ENCODE results near the gene PPP1R37. TPM values are rescaled to one million over a fixed set of nuclear protein-coding genes. Genes with fewer than 3 reads are reported as not detected.

PPP1R37 gene
- total RNA-seq, 1 donor from 2014 or later, result 38.6 TPM

GRCh38 chr19:45122832-45123231 is 29.9 kb downstream of the PPP1R37 start:
- Mint-ChIP-seq H3K27me3 (ENCODE audit: low read depth) (no peaks in the 10 kb centered on the region), H3K27ac (ENCODE audit: unreplicated experiment) (no peak overlapping the region), H3K4me1 (no peaks in the 10 kb centered on the region), H3K36me3 (ENCODE audit: low read depth) (no peaks in the 10 kb centered on the region), H3K4me3 (no peak overlapping the region), H3K9me3 (no peaks in the 10 kb centered on the region)
- TF ChIP-seq CTCF (conservative IDR thresholded peaks at IDR 0.05), result no peak
- no peak for DNase-seq (ENCODE audit: low read depth, low spot score)

GRCh38 chr19:45123440-45123850 is 30.5 kb downstream of the PPP1R37 start:
- no peak for TF ChIP-seq CTCF (conservative IDR thresholded peaks at IDR 0.05)
- no peak for DNase-seq (ENCODE audit: low read depth, low spot score)
- no peaks in the 10 kb centered on the region for H3K9me3 Mint-ChIP-seq
- no peak overlapping the region for H3K4me3 Mint-ChIP-seq
- no peaks in the 10 kb centered on the region for H3K4me1 Mint-ChIP-seq
- no peaks in the 10 kb centered on the region for H3K36me3 Mint-ChIP-seq (ENCODE audit: low read depth)
- H3K27ac Mint-ChIP-seq (ENCODE audit: unreplicated experiment), result no peak overlapping the region
- H3K27me3 Mint-ChIP-seq (ENCODE audit: low read depth), result no peaks in the 10 kb centered on the region

- TF ChIP-seq CTCF (conservative IDR thresholded peaks at IDR 0.05), result no peak
- no peaks in the 10 kb centered on the region for H3K36me3 Mint-ChIP-seq (ENCODE audit: low read depth)
- H3K4me3 Mint-ChIP-seq, result no peak overlapping the region
- H3K27me3 Mint-ChIP-seq (ENCODE audit: low read depth), result no peaks in the 10 kb centered on the region
- no peaks in the 10 kb centered on the region for H3K9me3 Mint-ChIP-seq
- H3K27ac Mint-ChIP-seq (ENCODE audit: unreplicated experiment), result peak overlapping the region; percentile 43
- no peaks in the 10 kb centered on the region for H3K4me1 Mint-ChIP-seq
- no peak for DNase-seq (ENCODE audit: low read depth, low spot score)
Measured at GRCh38 chr19:45124021-45124420, 31.0 kb downstream of the PPP1R37 start.

GRCh38 chr19:45125360-45125759 is 32.4 kb downstream of the PPP1R37 start:
- Mint-ChIP-seq H3K27ac (ENCODE audit: unreplicated experiment) (no peak overlapping the region), H3K4me3 (no peak overlapping the region), H3K27me3 (ENCODE audit: low read depth) (no peaks in the 10 kb centered on the region), H3K9me3 (no peaks in the 10 kb centered on the region), H3K36me3 (ENCODE audit: low read depth) (no peaks in the 10 kb centered on the region), H3K4me1 (no peaks in the 10 kb centered on the region)
- no peak for DNase-seq (ENCODE audit: low read depth, low spot score)
- no peak for TF ChIP-seq CTCF (conservative IDR thresholded peaks at IDR 0.05)

- H3K4me1 Mint-ChIP-seq, result no peaks in the 10 kb centered on the region
- no peak overlapping the region for H3K27ac Mint-ChIP-seq (ENCODE audit: unreplicated experiment)
- H3K9me3 Mint-ChIP-seq, result no peaks in the 10 kb centered on the region
- no peaks in the 10 kb centered on the region for H3K27me3 Mint-ChIP-seq (ENCODE audit: low read depth)
- no peaks in the 10 kb centered on the region for H3K36me3 Mint-ChIP-seq (ENCODE audit: low read depth)
- peak; percentile 70 for TF ChIP-seq CTCF (conservative IDR thresholded peaks at IDR 0.05)
- no peak overlapping the region for H3K4me3 Mint-ChIP-seq
- DNase-seq (ENCODE audit: low read depth, low spot score), result peak; percentile 64
Measured at GRCh38 chr19:45125975-45126493, 33.1 kb downstream of the PPP1R37 start.

GRCh38 chr19:45126654-45127053 is 33.7 kb downstream of the PPP1R37 start:
- no peaks in the 10 kb centered on the region for H3K27me3 Mint-ChIP-seq (ENCODE audit: low read depth)
- H3K36me3 Mint-ChIP-seq (ENCODE audit: low read depth), result no peaks in the 10 kb centered on the region
- DNase-seq (ENCODE audit: low read depth, low spot score), result no peak
- no peak overlapping the region for H3K4me3 Mint-ChIP-seq
- no peaks in the 10 kb centered on the region for H3K9me3 Mint-ChIP-seq
- H3K27ac Mint-ChIP-seq (ENCODE audit: unreplicated experiment), result no peak overlapping the region
- TF ChIP-seq CTCF (conservative IDR thresholded peaks at IDR 0.05), result no peak
- no peaks in the 10 kb centered on the region for H3K4me1 Mint-ChIP-seq

Data from neural crest cell (in vitro differentiated cells).